GM19468 (cell line): Measurements from ENCODE around the gene CLPSL2.
"Not testable (repeated sequence)": the region's sequence is repeated elsewhere in the genome, so short reads cannot be mapped to it uniquely, and the experiment has no call there.

Source experiments
- ATAC-seq: cut with Tn5 transposase; IDR thresholded peaks from one replicate; pipeline ENCODE4 v1.9.1; 2021; ENCODE audit warnings: mild to moderate bottlenecking, moderate library complexity, moderate number of reproducible peaks; ENCODE audit not compliant: unreplicated experiment; ENCODE audit errors: extremely low read depth

Gene CLPSL2, protein sequence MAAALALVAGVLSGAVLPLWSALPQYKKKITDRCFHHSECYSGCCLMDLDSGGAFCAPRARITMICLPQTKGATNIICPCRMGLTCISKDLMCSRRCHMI

DNA sequence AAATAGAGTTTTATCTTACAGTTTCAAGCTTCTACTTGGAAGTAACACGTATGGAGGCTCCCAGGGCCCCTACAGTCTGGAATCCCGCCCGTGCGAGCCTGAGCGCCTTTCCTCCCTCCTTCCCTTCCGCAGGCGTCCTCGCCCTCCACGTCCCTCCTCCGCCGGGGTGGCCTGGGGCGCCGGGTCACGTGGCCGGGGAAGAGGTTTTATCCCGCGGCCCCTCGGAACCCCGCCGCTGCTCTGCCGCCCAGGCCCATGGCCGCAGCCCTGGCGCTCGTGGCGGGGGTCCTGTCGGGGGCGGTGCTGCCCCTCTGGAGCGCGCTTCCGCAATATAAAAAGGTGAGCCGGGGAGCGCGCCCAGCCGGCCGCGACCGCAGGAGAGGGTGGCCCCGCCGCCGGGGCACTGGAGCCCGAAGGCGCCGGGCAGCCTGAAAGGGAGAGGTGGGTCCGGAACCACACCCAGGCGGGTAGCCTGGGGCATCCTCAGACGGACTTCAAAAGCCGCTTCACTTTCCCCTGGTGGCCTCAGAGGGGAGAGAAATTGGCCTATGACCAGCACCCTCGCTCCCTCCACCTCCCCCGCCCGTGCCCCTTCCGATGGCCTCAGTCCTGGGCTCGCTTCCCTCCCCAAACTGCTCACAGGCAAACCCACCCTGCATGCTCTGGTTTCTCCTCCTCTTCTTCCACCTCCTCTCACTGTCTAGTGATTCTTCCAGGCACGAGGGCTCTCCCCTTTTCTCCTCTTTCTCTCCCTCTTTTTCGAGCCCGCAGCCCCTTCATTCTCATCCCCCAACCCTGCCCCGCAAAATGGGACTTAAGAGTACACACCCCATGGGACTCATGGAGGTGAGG, at the start of gene CLPSL2:
Gene CLPSL2 (plus strand): TSS at position 235 of the 852 bp plus-strand sequence. CDS start 21 bp downstream, at position 256.
- peak; percentile 32 for ATAC-seq

DNA sequence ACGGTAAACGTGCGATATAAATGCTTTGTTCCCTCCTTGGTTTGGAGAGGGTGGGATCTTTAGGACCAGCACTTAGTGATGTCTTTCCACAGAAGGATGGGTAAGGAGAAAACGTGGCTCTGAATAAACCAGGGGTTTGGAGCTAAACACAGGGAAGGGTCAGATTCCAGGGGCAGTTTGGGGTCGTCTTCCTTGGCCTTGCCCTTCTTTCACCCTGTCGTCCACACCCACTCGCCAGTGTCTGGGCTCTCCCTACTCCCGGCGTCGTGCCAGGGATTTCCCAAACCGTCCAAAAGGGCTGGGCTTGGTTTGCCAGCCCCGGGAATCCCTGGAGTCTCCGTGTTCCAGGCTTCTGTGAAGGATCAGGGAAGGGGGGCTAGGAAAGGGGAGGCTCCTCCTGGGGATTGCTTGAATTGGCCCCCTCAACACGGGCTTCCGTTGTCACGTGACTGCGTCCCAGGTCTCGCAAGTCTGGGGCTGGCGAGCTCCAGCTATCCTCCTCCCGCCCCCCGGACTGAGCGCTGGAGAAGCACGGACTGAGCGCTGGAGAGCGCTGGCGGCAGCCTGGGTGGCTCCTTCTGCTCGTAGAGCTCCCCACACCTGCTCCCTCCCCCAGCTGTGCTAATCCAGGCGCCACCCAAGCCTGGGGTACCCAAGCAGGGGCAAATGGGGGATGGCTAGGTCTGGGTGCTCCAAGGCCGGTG, 49.0 kb upstream of the CLPSL2 start:
- ATAC-seq, result no peak

DNA sequence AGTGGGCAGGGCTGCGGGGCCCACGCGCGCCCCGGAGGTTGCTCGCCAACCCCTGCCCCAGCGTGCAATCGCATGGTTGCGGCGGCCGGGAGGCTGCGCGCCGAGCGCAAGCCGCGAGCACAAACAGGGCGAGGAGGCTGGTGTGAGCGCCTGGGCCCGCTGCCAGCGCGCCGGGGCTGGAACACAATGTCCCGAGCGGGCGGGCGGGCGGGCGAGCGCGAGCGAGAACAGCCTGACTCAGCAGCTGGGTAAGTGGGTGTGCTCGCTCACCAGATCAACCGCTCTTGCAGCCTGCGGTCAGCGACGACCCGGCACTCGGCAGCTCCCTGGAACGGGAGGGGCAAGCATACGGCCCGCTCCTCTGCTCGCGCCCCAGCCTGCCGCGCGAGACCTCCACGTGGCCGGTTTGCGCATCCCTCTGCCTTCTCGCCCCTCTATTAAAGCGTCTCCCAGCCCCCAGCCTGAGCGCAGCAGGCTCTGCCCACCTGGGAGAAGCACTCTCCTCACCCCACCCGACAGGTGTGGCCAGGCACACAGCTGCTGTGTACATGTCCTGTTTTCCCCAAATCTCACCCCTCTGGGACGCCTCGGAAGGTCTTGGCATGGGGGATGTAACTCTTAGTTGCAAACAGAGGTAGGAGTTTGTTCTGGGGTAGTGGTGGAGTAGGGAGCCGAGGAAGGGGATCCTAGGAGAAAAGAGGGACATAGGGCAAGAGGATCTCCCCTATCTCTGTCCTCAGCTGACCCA, 48.3 kb upstream of the CLPSL2 start:
- ATAC-seq, result peak; percentile 28

DNA sequence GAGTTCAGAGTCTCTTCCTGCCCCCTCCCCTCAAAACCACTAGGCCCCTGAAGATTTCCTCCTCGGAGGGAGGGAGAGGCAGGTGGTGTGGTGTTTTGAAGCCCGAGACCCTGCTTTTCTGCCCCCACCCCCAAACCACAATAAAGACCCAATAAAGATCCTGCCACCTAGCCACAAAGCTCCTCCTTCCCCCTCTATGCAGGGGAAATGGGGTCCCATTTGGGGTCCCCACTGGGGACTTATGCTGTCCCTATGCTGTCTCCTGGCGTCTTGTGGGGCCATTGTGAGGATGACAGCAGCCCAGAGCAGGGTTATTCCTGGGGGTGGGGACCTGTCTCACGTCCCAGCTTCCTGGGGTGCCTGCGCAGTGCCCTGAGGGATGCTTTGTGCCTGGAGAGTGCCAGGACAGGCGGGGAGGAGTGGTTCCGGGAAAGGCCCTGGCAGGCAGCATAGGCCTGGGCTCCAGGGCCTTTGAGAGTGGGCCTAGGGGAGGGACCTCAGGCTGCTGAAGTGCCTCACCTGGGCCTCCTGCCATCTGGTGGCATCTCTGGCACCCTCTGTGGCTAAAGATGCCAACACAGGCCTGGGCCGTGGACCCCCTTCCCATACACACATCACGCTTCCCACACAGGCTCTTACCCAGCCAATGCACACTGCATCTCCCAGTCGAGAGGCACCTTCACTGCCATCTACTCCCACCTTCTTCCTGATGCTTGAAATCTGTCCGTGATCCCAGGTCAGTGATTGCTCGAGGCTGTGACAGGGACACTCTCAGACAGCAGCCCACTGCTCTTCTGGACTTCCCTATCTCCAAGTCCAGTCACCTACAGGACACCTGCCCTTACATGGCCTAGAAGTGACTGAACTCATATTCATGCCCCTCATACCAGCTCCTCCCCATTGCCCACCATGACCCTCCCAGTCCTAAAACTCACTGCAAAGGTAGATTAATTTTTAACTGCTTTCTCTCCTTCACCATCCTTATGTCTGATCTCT, 47.4 kb upstream of the CLPSL2 start:
- ATAC-seq, result no peak

DNA sequence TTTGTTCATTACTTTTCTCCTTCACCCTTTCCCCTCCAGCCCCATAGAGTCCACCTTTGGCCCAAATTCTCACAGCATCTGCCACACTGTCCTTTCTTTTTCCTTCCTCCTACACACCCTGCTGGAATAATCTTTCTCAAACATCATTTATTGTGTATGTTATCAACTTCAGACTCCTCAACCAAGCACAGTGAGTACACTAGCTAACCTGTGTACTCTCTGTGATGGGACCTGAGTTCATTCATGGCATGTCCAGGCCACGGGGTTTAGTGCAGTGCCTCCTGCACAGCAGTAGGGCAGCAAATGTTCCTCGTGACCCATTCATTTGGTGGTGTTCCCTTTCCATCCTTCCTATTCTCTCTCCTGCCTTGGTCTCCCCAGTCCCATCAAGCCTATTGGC, 46.7 kb upstream of the CLPSL2 start:
- ATAC-seq, result no peak

DNA sequence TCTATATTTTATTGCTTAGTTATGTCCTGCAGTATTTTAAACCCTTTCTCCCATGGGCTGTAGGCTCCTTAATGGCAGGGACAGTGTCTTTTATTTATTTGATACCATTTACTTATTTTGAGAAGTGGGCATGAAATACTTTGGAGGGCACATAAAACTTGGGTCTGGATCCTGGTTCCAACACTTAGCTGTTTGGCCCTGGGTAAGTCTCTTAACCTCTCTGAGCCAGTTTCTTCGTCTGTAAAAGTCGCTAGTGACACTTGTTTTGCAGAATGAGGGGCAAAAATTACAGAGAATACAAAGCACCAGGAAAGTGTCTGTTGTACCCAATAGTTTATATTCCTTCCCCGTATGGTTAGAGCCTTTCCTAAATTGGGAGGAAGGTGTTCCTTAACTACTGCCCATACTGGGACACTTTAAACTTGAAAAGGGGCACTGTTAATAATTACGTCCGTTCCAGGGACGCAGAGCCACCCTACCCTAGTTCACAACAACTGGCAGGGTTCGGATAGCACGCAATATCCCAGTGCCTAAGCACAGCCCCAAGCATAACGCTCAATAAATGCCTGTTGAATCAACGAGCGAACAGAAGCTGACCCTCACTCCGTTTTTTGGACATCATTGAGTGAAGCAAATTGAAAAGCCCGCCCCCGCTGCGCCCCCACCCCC, 45.5 kb upstream of the CLPSL2 start:
- no peak for ATAC-seq

DNA sequence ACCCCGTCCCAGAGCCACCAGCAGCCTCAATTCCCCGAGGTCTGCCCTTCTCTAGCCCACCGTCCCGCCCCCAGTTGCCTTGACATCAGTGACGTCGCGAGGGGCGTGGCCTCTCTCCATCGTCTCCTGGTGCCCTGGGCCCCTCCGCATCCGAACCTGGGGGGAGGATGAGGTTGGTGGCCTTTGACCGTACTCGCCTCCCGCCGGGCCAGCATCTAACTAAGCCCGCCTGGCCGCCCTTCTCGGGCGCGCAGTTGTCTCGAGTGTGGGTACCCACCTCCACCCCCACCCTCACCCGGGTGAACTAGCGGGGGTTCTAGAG, 45.0 kb upstream of the CLPSL2 start:
- ATAC-seq, result peak; percentile 16

DNA sequence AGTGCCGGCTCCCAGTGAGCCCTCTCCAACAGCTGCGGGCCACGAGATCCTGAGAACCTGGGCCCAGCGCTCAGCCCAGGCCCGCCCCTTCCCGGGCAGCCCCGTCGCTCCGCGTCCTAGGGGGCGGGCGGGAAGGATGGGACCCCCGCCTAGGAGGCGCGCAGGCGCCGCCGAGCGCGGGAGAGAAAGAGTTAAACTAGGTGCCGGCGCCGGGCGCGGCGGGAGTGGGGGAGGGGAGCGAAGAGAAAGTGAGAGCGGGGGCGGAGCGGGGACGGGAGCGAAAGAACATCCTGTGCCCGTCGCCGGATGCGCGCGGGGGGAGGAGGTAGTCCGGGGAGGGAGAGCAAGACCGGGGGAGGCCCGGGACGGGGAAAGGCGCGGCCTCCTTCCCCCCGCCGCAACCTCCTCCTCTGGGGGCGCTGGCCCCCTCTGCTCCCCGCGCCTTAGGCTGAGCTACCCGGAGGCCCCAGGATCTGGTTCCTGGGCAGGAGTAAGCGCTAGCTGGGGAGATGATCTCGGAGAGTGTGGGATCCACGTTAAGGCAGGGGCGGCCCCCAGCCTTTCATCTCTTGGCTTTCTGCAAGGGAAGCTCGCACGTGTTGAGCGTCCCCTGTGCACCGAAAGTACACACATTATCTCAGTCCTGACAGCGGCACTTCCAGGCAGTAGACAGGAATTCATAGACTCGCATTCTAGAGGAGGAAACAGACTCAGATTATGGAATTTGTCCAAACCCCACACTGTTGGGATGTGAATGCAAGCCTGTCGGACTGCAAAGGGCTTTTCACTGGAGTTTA, 44.5 kb upstream of the CLPSL2 start:
- peak; percentile 11 for ATAC-seq

DNA sequence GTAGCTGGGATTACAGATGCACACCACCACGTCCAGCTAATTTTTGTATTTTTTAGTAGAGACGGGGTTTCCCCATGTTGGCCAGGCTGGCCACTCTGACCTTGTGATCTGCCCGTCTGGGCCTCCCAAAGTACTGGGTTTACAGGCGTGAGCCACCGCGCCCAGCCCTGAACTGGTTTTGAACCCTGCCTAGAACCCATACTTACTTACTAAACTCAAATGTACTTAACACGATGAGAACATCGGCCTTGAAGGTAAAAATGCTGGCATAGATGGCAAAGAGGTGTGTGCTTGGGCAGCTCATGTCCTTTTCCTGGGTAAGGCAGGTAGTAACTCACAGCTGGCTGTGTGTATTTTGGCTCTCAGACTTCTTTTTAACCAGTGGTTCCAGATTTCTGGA, 42.8 kb upstream of the CLPSL2 start:
- ATAC-seq, result no peak

DNA sequence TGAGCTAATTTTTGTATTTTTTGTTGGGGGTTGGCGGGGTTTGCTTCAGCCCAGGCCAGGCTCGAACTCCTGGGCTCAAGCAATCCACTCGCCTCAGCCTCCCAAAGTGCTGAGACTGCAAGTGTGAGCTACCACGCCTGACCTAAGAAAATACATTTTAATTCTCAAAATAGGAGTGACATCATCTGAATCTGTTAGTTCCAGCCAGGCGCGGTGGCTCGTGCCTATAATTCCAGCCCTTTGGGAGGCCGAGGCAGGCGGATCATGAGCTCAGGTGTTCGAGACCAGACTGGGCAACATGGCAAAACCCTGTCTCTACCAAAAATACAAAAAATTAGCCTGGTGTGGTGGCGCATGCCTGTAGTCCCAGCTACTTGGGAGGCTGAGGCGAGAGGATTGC, 42.1 kb upstream of the CLPSL2 start:
- not testable (repeated sequence) for ATAC-seq

DNA sequence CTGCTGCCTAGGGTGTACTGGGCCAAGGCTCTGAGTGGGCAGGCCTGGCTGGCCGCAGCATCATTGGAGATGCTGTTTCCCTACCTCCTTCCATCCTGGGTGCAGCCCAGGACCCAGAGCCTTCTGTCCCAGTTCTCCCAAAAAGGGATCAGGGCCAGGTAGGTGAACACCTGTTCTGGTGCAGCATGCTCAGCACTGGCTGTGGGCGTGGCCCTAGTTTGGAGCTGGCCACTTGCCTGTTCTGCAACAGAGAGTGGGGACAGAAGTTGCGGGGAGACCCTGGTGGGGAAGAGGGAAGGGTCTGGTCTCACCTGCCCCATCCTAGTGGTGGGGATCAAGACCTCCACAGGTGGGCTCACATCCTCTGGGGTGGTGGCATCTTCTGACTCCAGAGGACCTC, 40.9 kb upstream of the CLPSL2 start:
- ATAC-seq, result no peak

DNA sequence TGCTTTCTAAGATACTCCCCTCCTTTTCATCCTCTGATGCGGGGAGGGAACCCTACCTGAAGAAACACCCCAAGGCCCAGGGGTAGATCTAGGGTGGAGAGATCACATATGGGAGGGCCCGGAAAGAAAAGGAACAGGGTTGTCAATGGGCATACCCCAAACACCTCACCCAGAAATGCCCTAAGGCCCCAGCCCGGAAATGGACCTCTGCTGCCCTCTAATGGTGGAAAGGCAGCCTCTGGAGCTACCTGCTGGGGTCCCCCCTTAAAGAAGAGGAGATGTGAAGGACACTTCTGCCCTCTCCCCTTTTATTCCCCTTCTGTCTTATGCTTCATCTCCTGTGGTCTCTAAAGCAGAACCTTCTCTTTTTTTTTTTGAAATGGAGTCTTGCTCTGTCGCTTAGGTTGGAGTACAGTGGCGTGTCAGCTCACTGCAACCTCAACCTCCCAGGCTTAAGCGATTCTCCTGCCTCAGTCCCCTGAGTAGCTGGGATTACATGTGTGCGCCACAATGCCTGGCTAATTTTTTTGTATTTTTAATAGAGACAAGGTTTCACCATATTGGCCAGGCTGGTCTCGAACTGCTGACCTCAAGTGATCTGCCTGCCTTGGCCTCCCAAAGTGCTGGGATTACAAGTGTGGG, 40.0 kb upstream of the CLPSL2 start:
- ATAC-seq, result no peak

DNA sequence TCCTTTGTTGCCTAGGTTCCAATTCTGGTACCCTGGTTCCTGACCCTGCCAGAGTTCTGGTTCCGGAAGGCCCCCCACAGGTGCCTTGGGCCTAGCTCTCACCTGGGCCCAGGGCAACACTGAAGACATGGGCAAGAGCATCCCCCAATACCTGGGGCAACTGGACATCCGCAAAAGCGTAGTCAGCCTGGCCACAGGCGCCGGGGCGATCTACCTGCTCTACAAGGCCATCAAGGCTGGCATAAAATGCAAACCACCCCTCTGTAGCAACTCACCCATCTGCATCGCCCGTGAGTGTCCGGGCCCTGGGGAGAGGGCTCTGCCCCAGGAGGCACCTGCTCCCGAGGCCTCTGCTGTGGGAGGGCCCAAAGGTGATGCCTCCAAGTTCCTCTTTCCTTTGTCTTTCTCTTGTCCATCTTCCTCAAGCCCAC, 39.4 kb upstream of the CLPSL2 start, which contains the start of gene ARMC12:
Gene ARMC12 (plus strand): TSS at position 51 of the 431 bp plus-strand sequence. CDS start 77 bp downstream, at position 128.
- no peak for ATAC-seq

DNA sequence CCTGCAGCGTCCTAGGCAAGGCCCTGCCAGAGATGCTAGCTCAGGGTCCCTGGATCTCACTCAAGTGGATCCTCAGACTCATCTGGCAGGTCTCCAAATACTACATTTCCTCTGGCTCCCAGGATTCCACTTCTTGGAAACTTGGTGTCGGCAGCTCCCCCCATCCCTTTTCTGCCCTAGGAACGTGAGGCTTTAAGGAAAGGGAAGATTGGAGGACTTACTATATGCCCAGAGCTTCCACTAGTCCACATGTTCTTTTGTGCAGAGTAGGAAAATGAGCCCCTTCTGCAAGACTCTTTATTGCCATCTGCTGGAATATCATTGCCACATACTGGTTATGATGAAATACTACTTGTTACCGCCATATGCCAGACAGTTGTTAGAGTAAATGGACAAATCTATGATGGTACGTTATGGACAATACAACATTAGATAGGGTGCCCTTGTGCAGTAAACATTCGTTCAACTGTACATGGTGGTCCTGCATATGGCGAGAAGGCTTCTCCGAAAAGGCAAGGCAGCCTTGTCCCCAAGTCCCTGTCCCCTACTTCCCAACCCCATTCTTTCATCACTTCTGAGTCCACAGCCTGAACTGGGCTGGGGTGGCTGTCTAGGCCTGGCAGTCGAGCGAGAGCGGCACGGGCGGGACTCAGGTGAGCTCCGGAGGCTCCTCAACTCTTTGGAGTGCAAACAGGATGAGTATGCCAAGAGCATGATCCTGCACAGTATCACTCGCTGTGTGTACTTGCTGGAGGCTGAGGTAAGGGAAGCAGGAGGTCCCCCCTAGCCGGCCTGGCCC, 38.8 kb upstream of the CLPSL2 start:
- no peak for ATAC-seq

DNA sequence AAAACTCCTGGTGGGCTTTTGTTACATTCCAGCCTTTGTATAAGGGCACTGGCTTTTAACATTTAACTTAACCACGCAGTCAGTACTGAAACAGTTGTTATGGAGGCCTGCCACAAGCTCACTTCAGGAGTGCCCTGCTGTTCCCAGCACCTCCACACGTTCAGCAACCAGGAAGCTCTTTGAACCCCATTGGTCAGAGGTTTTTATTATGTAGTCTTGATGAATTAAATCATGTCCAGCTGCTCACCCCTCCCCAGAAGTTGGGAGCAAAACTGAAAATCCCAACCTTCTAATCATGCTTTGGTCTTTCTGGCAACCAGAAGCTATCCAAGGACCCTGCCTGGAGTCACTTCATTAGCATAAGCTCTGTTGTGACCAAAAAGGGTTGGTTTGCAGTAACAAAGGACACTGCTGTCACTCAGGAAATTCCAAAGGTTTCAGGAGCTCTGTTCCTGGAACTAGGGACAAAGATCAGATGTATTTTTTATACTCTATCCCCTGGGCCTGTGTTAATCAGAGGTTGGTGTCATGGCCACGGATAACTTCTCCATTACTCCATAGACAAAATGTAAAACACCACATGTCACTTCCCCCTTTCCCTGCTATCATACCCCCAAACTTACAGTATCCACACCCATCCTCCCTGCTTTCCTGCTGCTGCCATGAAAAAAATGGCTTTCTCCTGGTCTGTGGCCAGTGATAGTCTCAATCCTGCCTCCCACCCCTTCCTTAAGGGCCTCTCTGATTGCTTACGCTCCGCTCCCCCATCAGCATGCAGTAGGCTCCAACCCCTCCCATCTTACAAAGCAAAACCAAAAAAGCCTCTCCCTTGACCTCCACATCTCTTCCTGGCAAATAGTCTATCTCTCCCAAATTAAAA, 36.5 kb upstream of the CLPSL2 start:
- no peak for ATAC-seq

DNA sequence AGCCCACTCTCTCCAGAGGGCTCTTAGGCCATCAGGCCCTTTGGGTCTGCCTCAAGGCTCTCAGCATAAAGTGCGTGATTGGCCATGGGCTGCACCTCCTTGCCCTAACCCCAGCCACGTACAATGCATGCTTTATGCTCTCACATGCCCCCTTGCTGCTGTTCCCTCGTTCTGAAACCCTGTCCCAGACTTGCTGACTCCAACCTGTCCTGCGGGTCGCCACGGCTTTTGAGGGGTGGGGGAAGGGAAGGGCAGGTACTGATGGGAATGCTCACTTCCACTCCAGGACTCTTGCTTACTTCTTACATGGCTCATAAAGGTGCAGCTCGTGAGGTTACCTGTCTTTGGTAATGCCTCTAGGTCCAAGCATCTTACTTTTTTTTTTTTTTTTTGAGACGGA, 33.6 kb upstream of the CLPSL2 start:
- ATAC-seq, result no peak
